SU-DHL-6 (cell line): ENCODE measurements around the gene CD207.
"Not testable (repeated sequence)": the region's sequence is repeated elsewhere in the genome, so short reads cannot be mapped to it uniquely, and the experiment has no call there.

Experiments
- H2AFZ ChIP-seq: fragments of 200-600 bp; sonication (generic); 2 replicates; pipeline ENCODE4 v1.6.1; 2014; ENCODE audit warnings: low read depth, mild to moderate bottlenecking, moderate library complexity, mixed read lengths, antibody characterized with exemption, low read length; ENCODE audit not compliant: severe bottlenecking
- H3F3A ChIP-seq: fragments of 200-600 bp; shearing (Covaris generic); 2 replicates; pipeline ENCODE4 v1.6.0; 2016; ENCODE audit warnings: antibody characterized with exemption, mild to moderate bottlenecking; ENCODE audit not compliant: insufficient read depth
- H3K27ac ChIP-seq: fragments of 200-600 bp; sonication (generic); 2 replicates; pipeline ENCODE4 v1.5.1; 2016; ENCODE audit warnings: low read depth, mild to moderate bottlenecking, low read length, moderate library complexity, mixed read lengths
- H3K27me3 ChIP-seq: fragments of 200-600 bp; sonication (generic), shearing (Covaris generic); 2 replicates; pipeline ENCODE4 v1.6.0; 2014; ENCODE audit warnings: mild to moderate bottlenecking, low read length
- H3K36me3 ChIP-seq: fragments of 200-600 bp; sonication (generic); 2 replicates; pipeline ENCODE4 v1.6.1; 2014; ENCODE audit warnings: mild to moderate bottlenecking, low read length, mixed read lengths
- H3K4me2 ChIP-seq: fragments of 300-600, 200-600 bp; shearing (Covaris generic), sonication (generic); 2 replicates; pipeline ENCODE4 v1.6.0; 2014; ENCODE audit warnings: low read length, low read depth, mild to moderate bottlenecking; ENCODE audit not compliant: poor library complexity, severe bottlenecking
- H3K4me3 ChIP-seq: fragments of 200-600 bp; sonication (generic); 2 replicates; pipeline ENCODE4 v1.5.1; 2014; ENCODE audit warnings: antibody characterized with exemption, low read length, mild to moderate bottlenecking, mixed read lengths; ENCODE audit not compliant: insufficient read depth, poor library complexity, severe bottlenecking
- H3K79me2 ChIP-seq: fragments of 200-600 bp; sonication (generic); 2 replicates; pipeline ENCODE4 v1.6.1; 2014; ENCODE audit warnings: mild to moderate bottlenecking, low read length, moderate library complexity; ENCODE audit not compliant: insufficient read depth
- H3K9ac ChIP-seq: fragments of 200-600 bp; sonication (generic); 2 replicates; pipeline ENCODE4 v1.7.0; 2014; ENCODE audit warnings: mild to moderate bottlenecking, low read length
- H3K9me2 ChIP-seq: fragments of 200-600 bp; sonication (generic); replicated peaks from 2 replicates; pipeline ENCODE4 v1.6.1; 2014; ENCODE audit warnings: low read length; ENCODE audit not compliant: insufficient read depth
- H3K9me3 ChIP-seq: fragments of 200-600 bp; sonication (generic); 2 replicates; pipeline ENCODE4 v1.6.1; 2014; ENCODE audit warnings: low read length, mixed read lengths; ENCODE audit not compliant: insufficient read depth
- H4K20me1 ChIP-seq: fragments of 200-600 bp; sonication (generic); 2 replicates; pipeline ENCODE4 v1.6.1; 2014; ENCODE audit warnings: low read depth, mild to moderate bottlenecking, antibody characterized with exemption, low read length, moderate library complexity, mixed read lengths
- EZH2phosphoT487 ChIP-seq: fragments of 200-600 bp; sonication (generic), shearing (Covaris generic); conservative IDR thresholded peaks from 2 replicates; pipeline ENCODE4 v1.6.1; 2018; ENCODE audit warnings: mild to moderate bottlenecking, antibody characterized with exemption, low read length, moderate library complexity, mixed read lengths
- TF ChIP-seq, protein P1 (sequence below): fragments of 200-600 bp; sonication (generic); IDR thresholded peaks from one replicate; pipeline ENCODE4 v1.5.1; 2017; ENCODE audit warnings: antibody characterized with exemption, mild to moderate bottlenecking, low read length, moderate library complexity; ENCODE audit not compliant: insufficient read depth, poor library complexity, severe bottlenecking

CD207 gene

DNA sequence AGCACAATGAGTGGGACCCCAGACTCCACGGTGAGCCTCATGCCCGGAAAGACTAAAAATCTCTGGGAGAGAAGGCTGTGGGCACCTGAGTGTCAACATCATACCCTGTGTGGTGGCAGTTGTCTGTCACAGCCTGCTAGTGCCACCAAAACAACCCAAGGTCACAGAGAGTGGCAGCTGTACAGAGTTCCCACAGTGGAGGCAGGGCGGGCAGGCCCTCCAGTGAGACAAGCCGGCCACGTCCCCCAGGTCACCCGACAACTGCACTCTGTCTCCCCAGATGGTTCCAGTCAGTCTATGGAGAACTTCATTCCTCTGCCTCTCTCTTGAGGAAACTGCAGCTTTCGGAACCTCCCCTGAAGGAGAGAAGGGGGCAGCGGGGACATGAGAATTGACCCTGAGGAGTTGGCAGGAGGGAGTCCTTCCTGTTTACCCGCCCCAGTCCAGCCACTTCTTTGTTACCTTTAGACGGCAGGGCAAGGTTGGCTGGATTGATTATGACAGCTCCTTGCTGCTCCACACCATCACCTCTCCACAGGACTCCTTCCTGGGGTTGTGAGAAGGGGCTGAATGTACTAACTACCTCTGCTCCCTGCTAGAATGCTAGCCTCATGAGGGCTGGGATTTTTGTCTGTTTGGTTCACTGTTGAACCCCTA, 33.9 kb downstream of the CD207 start:
- no peaks in the 10 kb centered on the region for H4K20me1 ChIP-seq
- no peaks in the 10 kb centered on the region for H3K36me3 ChIP-seq
- no peak overlapping the region for H2AFZ ChIP-seq
- TF ChIP-seq EZH2phosphoT487 = no peak
- TF ChIP-seq, protein P1, sequence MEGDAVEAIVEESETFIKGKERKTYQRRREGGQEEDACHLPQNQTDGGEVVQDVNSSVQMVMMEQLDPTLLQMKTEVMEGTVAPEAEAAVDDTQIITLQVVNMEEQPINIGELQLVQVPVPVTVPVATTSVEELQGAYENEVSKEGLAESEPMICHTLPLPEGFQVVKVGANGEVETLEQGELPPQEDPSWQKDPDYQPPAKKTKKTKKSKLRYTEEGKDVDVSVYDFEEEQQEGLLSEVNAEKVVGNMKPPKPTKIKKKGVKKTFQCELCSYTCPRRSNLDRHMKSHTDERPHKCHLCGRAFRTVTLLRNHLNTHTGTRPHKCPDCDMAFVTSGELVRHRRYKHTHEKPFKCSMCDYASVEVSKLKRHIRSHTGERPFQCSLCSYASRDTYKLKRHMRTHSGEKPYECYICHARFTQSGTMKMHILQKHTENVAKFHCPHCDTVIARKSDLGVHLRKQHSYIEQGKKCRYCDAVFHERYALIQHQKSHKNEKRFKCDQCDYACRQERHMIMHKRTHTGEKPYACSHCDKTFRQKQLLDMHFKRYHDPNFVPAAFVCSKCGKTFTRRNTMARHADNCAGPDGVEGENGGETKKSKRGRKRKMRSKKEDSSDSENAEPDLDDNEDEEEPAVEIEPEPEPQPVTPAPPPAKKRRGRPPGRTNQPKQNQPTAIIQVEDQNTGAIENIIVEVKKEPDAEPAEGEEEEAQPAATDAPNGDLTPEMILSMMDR = no peak
- H3K27ac ChIP-seq = no peak overlapping the region
- H3K9me3 ChIP-seq = no peaks in the 10 kb centered on the region
- no peaks in the 10 kb centered on the region for H3F3A ChIP-seq
- H3K27me3 ChIP-seq = no peaks in the 10 kb centered on the region
- H3K79me2 ChIP-seq = no peaks in the 10 kb centered on the region
- no peak overlapping the region for H3K9ac ChIP-seq
- H3K4me2 ChIP-seq = no peak overlapping the region
- no peaks in the 10 kb centered on the region for H3K9me2 ChIP-seq
- no peak overlapping the region for H3K4me3 ChIP-seq

DNA sequence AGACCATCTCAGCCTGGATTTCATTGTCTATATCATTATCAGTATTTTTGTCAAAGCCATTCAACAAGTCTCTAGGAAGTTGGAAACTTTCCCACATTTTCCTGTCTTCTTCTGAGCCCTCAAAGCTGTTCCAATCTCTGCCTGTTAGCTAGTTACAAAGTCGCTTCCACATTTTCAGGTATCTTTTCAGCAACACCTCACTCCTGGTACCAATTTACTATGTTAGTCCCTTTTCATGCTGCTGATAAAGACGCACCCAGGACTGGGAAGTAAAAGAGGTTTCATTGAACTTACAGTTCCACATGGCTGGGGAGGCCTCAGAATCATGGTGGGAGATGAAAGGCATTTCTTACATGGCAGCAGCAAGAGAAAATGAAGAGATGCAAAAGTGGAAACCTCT, 35.9 kb downstream of the CD207 start:
- Histone ChIP-seq H3K9me2 (no peaks in the 10 kb centered on the region), H3K27me3 (no peaks in the 10 kb centered on the region), H3K9me3 (no peaks in the 10 kb centered on the region), H3K9ac (no peak overlapping the region), H3K79me2 (no peaks in the 10 kb centered on the region), H3K36me3 (no peaks in the 10 kb centered on the region), H2AFZ (no peak overlapping the region), H3F3A (no peaks in the 10 kb centered on the region), H3K4me2 (no peak overlapping the region), H4K20me1 (no peaks in the 10 kb centered on the region), H3K27ac (no peak overlapping the region), H3K4me3 (no peak overlapping the region)
- TF ChIP-seq, protein P1 = no peak
- TF ChIP-seq EZH2phosphoT487 = no peak

DNA sequence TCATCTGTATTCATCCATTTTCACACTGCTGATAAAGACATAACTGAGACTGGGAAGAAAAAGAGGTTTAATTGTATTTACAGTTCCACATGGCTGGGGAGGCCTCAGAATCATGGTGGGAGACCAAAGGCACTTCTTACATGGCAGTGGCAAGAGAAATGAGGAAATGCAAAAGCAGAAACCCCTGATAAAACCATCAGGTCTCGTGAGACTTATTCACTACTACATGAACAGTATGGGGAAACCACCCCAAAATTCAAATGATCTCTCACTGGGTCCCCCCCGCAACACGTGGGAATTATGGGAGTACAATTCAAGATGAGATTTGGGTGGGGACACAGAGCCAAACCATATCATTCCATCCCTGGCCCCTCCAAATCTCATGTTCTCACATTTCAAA, 37.6 kb downstream of the CD207 start:
- H3K9ac ChIP-seq, H3K36me3 ChIP-seq, H2AFZ ChIP-seq, H4K20me1 ChIP-seq, H3F3A ChIP-seq, H3K27me3 ChIP-seq, H3K4me2 ChIP-seq, H3K9me3 ChIP-seq, H3K9me2 ChIP-seq, H3K4me3 ChIP-seq, H3K27ac ChIP-seq, H3K79me2 ChIP-seq: not testable (repeated sequence)

DNA sequence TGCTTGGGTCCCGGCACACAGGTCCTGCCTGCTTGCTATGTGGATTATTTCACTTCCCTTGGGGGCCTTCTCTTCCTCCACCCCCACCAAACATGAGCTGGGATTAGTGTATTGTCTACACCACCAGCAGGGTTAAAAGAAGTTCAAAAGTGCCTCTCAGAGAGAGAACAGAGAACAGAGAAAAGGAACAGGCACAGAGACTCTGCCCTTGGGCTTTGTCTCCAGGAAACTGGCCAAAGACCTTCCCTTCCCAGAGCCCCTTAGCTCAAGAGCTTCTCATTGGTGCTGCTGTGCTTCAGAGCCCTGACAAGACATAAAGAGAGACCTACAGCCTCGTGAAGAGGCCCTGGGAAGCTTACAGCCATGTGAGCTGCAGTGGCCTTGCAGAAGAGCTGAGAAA, 38.1 kb downstream of the CD207 start:
- Histone ChIP-seq H3K36me3 (no peaks in the 10 kb centered on the region), H2AFZ (no peak overlapping the region), H3K9ac (no peak overlapping the region), H3K4me3 (no peak overlapping the region), H3K9me2 (no peaks in the 10 kb centered on the region), H3K4me2 (no peak overlapping the region), H3K79me2 (no peaks in the 10 kb centered on the region), H3K27me3 (no peaks in the 10 kb centered on the region), H4K20me1 (no peaks in the 10 kb centered on the region), H3K9me3 (no peaks in the 10 kb centered on the region), H3F3A (no peaks in the 10 kb centered on the region), H3K27ac (no peak overlapping the region)
- TF ChIP-seq, protein P1 = no peak
- TF ChIP-seq EZH2phosphoT487 = no peak
